GM13977 (cell line): ENCODE data around the gene ZDHHC14.

Experiments used
- DNase-seq: peaks from one replicate; pipeline ENCODE4 v3.0.0; 2012; ENCODE audit warnings: low spot score
- CTCF ChIP-seq: IDR thresholded peaks from 2 replicates; pipeline ENCODE4 v1.5.1; 2012; ENCODE audit warnings: mild to moderate bottlenecking, control low read depth; ENCODE audit not compliant: insufficient read depth; ENCODE audit errors: extremely low read depth, missing control alignments
- in situ Hi-C: fragments of 300-500 bp; cut with MboI; formaldehyde crosslinking; loops from one replicate; pipeline ENCODE4 v1.12.0; 2022; ENCODE audit warnings: low sequenced_read_pairs, low pct_unique_long_range_greater_than_20kb, mixed read lengths, inconsistent platforms; ENCODE audit not compliant: unreplicated experiment

The ZDHHC14 gene

GRCh38 chr6:157396026-157396425 is 15.0 kb downstream of the ZDHHC14 start:
- in situ Hi-C loops, result no loop called here
- DNase-seq, result no peak
- TF ChIP-seq CTCF, result no peak

DNA sequence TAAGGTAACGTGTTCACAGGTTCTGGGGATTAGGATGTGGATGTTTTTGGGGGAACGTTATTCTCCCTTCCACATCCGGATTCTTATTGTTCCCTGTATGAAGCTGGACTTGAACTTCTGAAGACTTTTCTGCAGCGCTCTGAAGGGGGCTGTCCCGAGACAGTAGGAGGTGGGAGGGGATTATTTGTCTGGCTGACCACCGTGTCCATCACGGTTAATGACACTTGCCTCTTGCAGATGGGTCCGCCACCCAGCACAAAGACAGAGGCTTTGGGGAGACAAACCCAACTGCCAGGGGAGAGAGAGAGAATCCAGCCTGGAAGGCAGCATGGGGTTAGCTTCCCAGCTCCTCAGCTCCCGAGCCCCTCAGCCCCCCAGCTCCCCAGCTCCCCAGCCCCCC is 16.7 kb downstream of the ZDHHC14 start:
- TF ChIP-seq CTCF, result no peak
- in situ Hi-C loops, result no loop called here
- DNase-seq, result no peak

GRCh38 chr6:157398151-157398550 is 17.2 kb downstream of the ZDHHC14 start:
- in situ Hi-C loops, result no loop called here
- DNase-seq, result no peak
- TF ChIP-seq CTCF, result no peak

- no peak for DNase-seq
- in situ Hi-C loops, result no loop called here
- no peak for TF ChIP-seq CTCF
Observed at GRCh38 chr6:157400676-157401075, 19.7 kb downstream of the ZDHHC14 start.

DNA sequence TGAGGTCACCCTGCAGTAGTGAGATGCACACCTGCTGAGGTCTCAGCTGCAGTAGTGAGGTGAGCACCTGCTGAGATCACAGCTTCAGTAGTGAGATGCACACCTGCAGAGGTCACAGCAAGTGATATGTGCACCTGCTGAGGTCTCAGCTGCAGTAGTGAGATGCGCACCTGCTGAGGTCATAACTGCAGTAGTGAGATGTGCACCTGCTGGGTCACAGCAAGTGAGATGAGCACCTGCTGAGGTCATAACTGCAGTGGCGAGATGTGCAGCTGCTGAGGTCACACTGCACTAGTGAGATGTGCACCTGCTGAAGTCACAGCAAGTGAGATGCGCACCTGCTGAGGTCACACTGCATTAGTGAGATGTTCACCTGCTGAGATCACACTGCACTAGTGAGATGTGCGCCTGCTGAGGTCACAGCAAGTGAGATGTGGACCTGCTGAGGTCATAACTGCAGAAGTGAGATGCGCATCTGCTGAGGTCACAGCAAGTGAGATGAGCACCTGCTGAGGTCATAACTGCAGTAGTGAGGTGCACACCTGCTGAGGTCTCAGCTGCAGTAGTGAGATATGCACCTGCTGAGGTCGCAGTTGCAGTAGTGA is 20.8 kb downstream of the ZDHHC14 start:
- TF ChIP-seq CTCF, result no peak
- DNase-seq, result no peak
- in situ Hi-C loops, result no loop called here

DNA sequence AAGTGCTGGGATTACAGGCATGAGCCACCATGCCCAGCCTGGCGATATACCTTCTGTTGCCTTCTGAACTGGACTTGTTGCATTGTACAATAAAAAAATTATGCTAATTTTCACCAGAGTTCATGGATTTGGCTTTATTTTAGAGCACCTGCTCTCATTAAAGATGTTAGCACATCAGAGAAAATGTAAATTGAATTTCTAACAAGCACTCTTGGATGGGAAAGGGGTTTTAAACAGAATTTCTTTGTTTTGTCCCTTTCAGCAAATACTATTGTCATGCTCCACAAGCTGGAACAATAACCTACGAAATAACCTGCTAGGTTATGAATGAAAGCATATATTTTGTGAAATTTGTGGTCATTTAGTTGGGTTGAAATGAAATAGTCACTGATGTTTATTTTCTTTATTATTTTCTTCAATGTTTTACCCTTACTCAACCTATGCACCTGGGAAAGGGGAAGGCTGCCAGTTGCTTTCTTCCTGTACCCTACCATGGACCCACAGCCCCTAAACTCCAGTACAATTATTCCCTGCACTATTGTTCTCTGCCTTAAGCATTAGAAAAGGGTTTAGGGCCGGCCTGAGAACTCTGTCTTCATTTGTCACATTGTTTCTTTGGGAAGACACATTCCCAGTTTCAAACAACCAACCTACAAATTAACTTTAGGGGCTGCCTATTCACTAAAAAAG is 22.2 kb downstream of the ZDHHC14 start:
- no peak for TF ChIP-seq CTCF
- in situ Hi-C loops, result no loop called here
- no peak for DNase-seq
